8988T (cell line): ENCODE results near the gene RNU6-1.

ENCODE experiments used
- DNase-seq: peaks from one replicate; pipeline ENCODE4 v3.0.0; 2011

Gene RNU6-1

GRCh38 chr15:67832031-67832551 is 7.8 kb downstream of the RNU6-1 start:
- no peak for DNase-seq

- DNase-seq, result no peak
These were observed 8.5 kb downstream of the RNU6-1 start for GRCh38 chr15:67831363-67831762.

- DNase-seq, result no peak
These were observed 10.0 kb downstream of the RNU6-1 start for GRCh38 chr15:67829647-67830504.

GRCh38 chr15:67828969-67829646 is 10.7 kb downstream of the RNU6-1 start:
- DNase-seq, result no peak

- no peak for DNase-seq
These were observed 11.4 kb downstream of the RNU6-1 start for GRCh38 chr15:67828278-67828968.

- DNase-seq, result no peak
These were observed 12.1 kb downstream of the RNU6-1 start for GRCh38 chr15:67827562-67828277.

- no peak for DNase-seq
These were observed 12.9 kb downstream of the RNU6-1 start for GRCh38 chr15:67826717-67827561.

GRCh38 chr15:67825881-67826716 is 13.7 kb downstream of the RNU6-1 start:
- DNase-seq, result no peak

GRCh38 chr15:67824976-67825880 is 14.6 kb downstream of the RNU6-1 start, which contains the start of gene SKOR1:
Gene SKOR1 (plus strand): TSS chr15:67825509. CDS start chr15:67825603, 94 bp downstream.
- DNase-seq, result no peak

GRCh38 chr15:67824197-67824968 is 15.5 kb downstream of the RNU6-1 start:
- DNase-seq, result no peak

GRCh38 chr15:67823314-67824196 is 16.3 kb downstream of the RNU6-1 start:
- DNase-seq, result peak; percentile 81

- no peak for DNase-seq
These were observed 17.1 kb downstream of the RNU6-1 start for GRCh38 chr15:67822537-67823313.

- DNase-seq, result no peak
These were observed 17.9 kb downstream of the RNU6-1 start for GRCh38 chr15:67821784-67822440.

GRCh38 chr15:67820992-67821783 is 18.7 kb downstream of the RNU6-1 start:
- no peak for DNase-seq
